GM10266 (cell line): ENCODE measurements around the gene PLIN4.

Experiments used
- DNase-seq: peaks from one replicate; pipeline ENCODE4 v3.0.0; 2012; ENCODE audit errors: extremely low spot score
- CTCF ChIP-seq: IDR thresholded peaks from 2 replicates; pipeline ENCODE4 v1.5.1; 2012; ENCODE audit warnings: mild to moderate bottlenecking, low read depth; ENCODE audit not compliant: control insufficient read depth, insufficient read depth; ENCODE audit errors: missing control alignments

PLIN4 gene

DNA sequence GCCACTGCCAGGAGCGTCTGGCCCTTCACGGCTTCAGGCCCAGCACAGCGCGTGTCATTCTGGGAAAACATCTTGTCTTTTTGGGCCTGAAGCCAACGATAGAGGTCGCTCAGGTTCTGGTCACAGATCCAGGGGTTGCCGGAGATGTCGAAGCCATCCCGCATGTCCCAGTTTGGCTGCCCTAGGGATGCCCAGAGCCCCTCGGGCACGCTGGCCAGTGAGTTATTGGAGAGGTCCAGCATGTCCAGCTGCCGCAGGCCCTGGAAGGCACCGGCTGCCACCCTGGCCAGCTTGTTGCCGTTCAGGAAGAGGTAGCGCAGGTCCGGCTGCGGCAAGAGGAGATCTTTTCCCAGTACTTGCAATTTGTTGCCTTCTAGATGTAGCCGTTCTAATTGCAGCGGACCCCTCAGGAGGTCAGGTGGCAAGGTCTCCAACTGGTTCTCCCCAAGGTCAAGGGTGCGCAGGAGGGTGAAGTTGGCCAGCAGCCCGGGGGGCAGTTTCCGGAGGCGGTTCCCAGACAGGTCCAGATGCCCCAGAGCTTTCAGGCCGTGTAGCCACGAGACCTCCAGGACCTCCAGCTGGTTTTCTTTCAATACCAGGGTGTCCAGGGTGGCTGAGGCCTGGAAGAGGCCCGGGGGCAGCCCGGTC is 19.8 kb upstream of the PLIN4 start:
- no peak for DNase-seq
- TF ChIP-seq CTCF, result no peak

GRCh38 chr19:4536798-4537197 is 18.5 kb upstream of the PLIN4 start:
- no peak for DNase-seq

GRCh38 chr19:4534836-4535658 is 16.8 kb upstream of the PLIN4 start, which contains the start of gene PLIN5:
TSS of gene PLIN5 (minus strand) at chr19:4535224. CDS start at chr19:4534074, 1,150 bp downstream.
- no peak for DNase-seq

More at GRCh38 chr19:4536798-4537197, 18.5 kb upstream of the PLIN4 start:
- no peak for TF ChIP-seq CTCF

GRCh38 chr19:4533835-4534424 is 15.6 kb upstream of the PLIN4 start:
- no peak for TF ChIP-seq CTCF
- no peak for DNase-seq

More at GRCh38 chr19:4534836-4535658, 16.8 kb upstream of the PLIN4 start, which contains the start of gene PLIN5:
- TF ChIP-seq CTCF, result no peak

DNA sequence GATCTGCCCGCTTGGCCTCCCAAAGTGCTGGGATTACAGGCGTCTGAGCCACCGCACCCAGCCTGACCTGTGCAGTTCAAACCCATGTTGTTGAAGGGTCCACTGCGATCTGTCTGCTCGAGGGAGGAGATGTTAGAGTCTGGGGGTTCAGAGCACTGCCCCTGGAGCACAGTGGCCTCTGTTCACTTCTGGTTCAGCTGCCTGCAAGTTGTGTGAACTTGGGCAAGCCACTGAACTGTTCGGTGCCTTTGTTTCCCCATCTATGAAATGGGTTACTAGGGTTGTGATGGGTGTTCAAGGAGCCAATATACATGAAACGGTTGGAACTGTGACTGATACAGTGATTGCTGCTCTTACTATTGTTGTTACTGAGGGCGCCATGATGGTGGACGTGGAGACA is 15.0 kb upstream of the PLIN4 start:
- DNase-seq, result no peak
- no peak for TF ChIP-seq CTCF

DNA sequence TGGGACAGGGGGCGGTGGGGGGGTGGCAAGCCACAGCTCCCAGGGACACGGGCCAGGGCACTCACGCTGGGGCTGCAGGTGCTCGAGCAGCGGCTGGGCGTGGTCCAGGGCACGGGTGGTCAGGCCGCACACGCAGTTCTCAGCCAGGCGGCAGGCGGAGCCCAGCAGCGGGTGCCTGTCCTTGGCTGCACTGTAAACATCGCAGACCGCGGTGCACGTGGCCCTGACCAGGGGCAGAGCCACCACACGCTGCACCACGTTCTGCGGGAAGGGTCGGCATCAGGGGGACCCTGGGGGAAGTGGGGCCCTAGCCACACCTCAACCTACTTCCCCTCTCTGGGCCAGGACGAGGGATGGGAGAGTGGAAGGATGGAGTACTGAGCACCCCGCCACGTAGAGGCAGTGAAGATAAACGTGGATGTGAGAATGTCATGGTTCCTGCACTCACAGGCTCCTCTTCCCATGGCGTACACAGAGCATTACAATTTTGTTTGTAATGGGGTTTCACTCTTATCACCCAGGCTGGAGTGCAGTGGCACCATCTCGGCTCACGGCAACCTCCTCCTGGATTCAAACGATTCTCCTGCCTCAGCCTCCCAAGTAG is 13.4 kb upstream of the PLIN4 start:
- no peak for TF ChIP-seq CTCF
- DNase-seq, result no peak
